Prostate gland (tissue), 2 donors: ENCODE data around the gene MYEOV.

Source experiments
- POLR2A ChIP-seq: fragments of 450-650 bp; IDR thresholded peaks from one replicate; pipeline ENCODE4 v1.6.1; 2016; ENCODE audit warnings: antibody characterized with exemption, mild to moderate bottlenecking
- POLR2AphosphoS5 ChIP-seq: sonication (generic); formaldehyde crosslinking; IDR thresholded peaks from one replicate; pipeline ENCODE4 v1.6.1; 2017; ENCODE audit warnings: antibody characterized with exemption
- TF ChIP-seq, protein P1 (sequence below), 4 experiments: fragments of 200-600 bp in 2 of 4; fragments of 450-650 bp in 2 of 4; sonication (generic) in 2 of 4; IDR thresholded peaks; 1 replicate in 3 of 4; 2 replicates in 1 of 4; pipeline ENCODE4 v1.5.1; 2016 to 2019; ENCODE audit warnings: antibody characterized with exemption in 4 of 4, mild to moderate bottlenecking in 2 of 4, moderate library complexity in 2 of 4

DNA sequence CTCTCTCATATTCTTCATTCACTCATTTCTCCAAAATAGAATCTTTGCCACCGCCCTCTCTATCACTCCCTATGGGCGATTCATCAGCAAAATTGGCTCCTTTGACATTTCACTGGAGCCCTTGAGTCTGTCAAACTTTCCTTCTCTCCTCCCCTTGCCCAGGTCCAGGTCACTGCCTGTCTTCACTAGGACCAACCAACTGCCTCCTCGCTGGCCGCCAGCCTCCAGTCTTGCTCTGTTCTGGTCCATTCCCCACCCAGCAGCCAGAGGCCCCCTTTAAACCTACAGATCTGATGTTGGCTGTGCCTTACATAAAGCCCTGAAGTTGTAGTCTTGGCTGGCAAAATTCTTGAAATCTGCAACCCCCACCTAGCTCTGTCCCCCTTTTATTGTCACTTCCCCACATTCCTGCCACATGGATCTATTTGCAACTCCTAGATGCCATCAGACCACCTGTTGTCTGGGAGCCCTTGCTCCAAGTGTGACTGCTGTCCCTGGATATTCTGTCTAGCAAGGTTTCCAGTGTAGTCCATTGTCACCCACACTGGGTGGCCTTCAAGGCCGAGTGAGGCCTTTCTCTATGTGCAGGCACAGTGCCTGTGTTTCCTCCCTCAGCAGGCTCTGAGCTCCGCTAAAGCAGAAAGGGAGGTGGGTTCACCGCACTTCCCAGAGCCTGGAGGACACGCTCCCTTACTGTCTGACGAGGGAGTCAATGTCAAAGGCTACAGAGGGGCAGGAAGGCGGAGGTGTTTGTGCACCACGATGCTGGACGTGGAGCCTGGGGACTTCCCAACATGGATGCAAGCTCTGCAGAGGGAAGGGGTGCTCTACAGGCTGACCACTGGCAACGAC lies 25.5 kb downstream of the MYEOV start:
- TF ChIP-seq, protein P1, sequence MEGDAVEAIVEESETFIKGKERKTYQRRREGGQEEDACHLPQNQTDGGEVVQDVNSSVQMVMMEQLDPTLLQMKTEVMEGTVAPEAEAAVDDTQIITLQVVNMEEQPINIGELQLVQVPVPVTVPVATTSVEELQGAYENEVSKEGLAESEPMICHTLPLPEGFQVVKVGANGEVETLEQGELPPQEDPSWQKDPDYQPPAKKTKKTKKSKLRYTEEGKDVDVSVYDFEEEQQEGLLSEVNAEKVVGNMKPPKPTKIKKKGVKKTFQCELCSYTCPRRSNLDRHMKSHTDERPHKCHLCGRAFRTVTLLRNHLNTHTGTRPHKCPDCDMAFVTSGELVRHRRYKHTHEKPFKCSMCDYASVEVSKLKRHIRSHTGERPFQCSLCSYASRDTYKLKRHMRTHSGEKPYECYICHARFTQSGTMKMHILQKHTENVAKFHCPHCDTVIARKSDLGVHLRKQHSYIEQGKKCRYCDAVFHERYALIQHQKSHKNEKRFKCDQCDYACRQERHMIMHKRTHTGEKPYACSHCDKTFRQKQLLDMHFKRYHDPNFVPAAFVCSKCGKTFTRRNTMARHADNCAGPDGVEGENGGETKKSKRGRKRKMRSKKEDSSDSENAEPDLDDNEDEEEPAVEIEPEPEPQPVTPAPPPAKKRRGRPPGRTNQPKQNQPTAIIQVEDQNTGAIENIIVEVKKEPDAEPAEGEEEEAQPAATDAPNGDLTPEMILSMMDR (IDR thresholded peaks at IDR 0.05), result no peak
- TF ChIP-seq POLR2A, result no peak
- TF ChIP-seq POLR2AphosphoS5, result no peak
